ENCODE measurements around the gene CSK. TPM values are rescaled to one million over a fixed set of nuclear protein-coding genes. Genes with fewer than 3 reads are reported as not detected.

The CSK gene
- total RNA-seq, 2 experiments from 2014 or later: 112 to 355 TPM

DNA sequence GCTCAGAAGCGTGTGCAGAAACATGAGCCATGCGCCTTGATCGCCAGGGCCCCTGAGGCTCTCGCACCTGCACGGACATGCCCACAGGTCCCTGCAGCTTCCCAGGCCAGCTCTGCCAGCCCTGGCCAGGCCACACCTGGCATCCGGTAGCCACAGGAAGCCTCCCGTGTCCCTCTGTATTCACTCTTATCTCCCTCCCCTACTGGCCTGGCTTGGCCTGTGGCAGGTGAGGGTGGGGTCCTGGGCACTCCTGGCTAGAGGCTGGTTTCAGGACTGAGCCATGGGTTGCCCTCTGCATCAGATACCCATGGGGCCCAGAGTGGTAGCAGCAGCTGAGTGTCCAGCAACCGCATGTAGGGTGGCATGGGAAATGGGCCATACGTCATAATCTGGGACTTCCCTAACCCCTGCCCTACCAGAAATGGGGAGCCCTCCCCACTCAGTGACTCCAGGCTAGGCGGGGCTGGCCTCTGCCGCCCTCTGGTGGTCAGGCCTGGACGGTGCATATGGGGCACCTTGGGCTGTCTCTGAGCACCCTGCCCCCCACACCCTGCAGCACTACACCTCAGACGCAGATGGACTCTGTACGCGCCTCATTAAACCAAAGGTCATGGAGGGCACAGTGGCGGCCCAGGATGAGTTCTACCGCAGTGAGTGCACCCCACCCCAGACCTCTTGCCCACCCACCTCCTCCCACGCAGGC is 18.1 kb downstream of the CSK start:
- H3K79me2 ChIP-seq (ENCODE audit: insufficient read depth, low read depth, low read length): peaks cover 33% of the 10 kb centered on the region
- POLR2A ChIA-PET: interaction anchor here (0.6 to 1.3 kb wide), 8 partner anchors 12 to 201 kb away, joined by 3 to 9 read pairs (median 4); no protein-coding TSS in a partner anchor
- no peaks in the 10 kb centered on the region for H3K9me2 ChIP-seq (ENCODE audit: insufficient read depth, low read length)
- H2AFZ ChIP-seq (ENCODE audit: low read length): no peak overlapping the region
- peak overlapping the region; percentile 36; the same call in 1 of the 2 replicates for H3K4me2 ChIP-seq (ENCODE audit: low read length)
- H3K9me3 ChIP-seq (ENCODE audit: low read length): no peaks in the 10 kb centered on the region
- peaks cover 55% of the 10 kb centered on the region for H3K4me1 ChIP-seq (ENCODE audit: insufficient read depth, low read length, poor library complexity, severe bottlenecking)
- H3K36me3 ChIP-seq (ENCODE audit: insufficient read depth, low read length): peaks cover 92% of the 10 kb centered on the region
- peak overlapping the region; percentile 61 for H3K27ac ChIP-seq (ENCODE audit: low read depth, low read length, poor library complexity, severe bottlenecking)
- no TSS peak for BruUV-seq (replicated peaks)
- TF ChIP-seq EZH2phosphoT487 (IDR thresholded peaks at IDR 0.05; ENCODE audit: borderline replicate concordance, low read depth, low read length) (no peak), CTCF (conservative IDR thresholded peaks at IDR 0.05; ENCODE audit: low read length) (peak; percentile 88)
- peaks cover 10% of the 10 kb centered on the region; the same call in 1 of the 2 replicates for H4K20me1 ChIP-seq (ENCODE audit: insufficient read depth, low read length)
- CTCF ChIA-PET (ENCODE audit: unreplicated experiment): interaction anchor here (0.6 to 1.8 kb wide), 6 partner anchors 13 to 22 kb away, joined by 4 to 8 read pairs (median 6); no protein-coding TSS in a partner anchor
- H3K4me3 ChIP-seq (ENCODE audit: low read depth, low read length, poor library complexity, severe bottlenecking): no peak overlapping the region
- intact Hi-C loops (cut with micrococcal nuclease; ENCODE audit: unreplicated experiment): loop anchor here (1.0 kb wide), 4 partner anchors 19 to 165 kb away; no protein-coding TSS in a partner anchor
- peak; percentile 77 for DNase-seq (ENCODE audit: low spot score)

- H3K79me2 ChIP-seq (ENCODE audit: insufficient read depth, low read depth, low read length): peaks cover 26% of the 10 kb centered on the region
- BruUV-seq (replicated peaks): no TSS peak
Measured at GRCh38 chr15:74800559-74801094, 18.7 kb downstream of the CSK start.

More at GRCh38 chr15:74800559-74801094, 18.7 kb downstream of the CSK start:
- TF ChIP-seq CTCF (conservative IDR thresholded peaks at IDR 0.05; ENCODE audit: low read length) (no peak), EZH2phosphoT487 (IDR thresholded peaks at IDR 0.05; ENCODE audit: borderline replicate concordance, low read depth, low read length) (no peak)
- intact Hi-C loops (cut with micrococcal nuclease; ENCODE audit: unreplicated experiment): loop anchor here (1.0 kb wide), 4 partner anchors 19 to 165 kb away; no protein-coding TSS in a partner anchor
- Histone ChIP-seq H3K27ac (ENCODE audit: low read depth, low read length, poor library complexity, severe bottlenecking) (no peak overlapping the region), H3K4me2 (ENCODE audit: low read length) (no peak overlapping the region), H2AFZ (ENCODE audit: low read length) (no peak overlapping the region), H4K20me1 (ENCODE audit: insufficient read depth, low read length) (peaks cover 10% of the 10 kb centered on the region; the same call in 1 of the 2 replicates), H3K9me2 (ENCODE audit: insufficient read depth, low read length) (no peaks in the 10 kb centered on the region), H3K36me3 (ENCODE audit: insufficient read depth, low read length) (peaks cover 92% of the 10 kb centered on the region), H3K4me1 (ENCODE audit: insufficient read depth, low read length, poor library complexity, severe bottlenecking) (peaks cover 48% of the 10 kb centered on the region), H3K4me3 (ENCODE audit: low read depth, low read length, poor library complexity, severe bottlenecking) (no peak overlapping the region), H3K9me3 (ENCODE audit: low read length) (no peaks in the 10 kb centered on the region)
- ChIA-PET CTCF (ENCODE audit: unreplicated experiment) (no interaction called here), POLR2A (interaction anchor here (0.8 to 0.9 kb wide), 2 partner anchors 23 to 104 kb away, joined by 3 read pairs; no protein-coding TSS in a partner anchor)
- no peak for DNase-seq (ENCODE audit: low spot score)

Data from OCI-LY7 (cell line).